NCI-H226 (cell line): ENCODE results near the gene ARMC9.
"Not testable (repeated sequence)": the region's sequence is repeated elsewhere in the genome, so short reads cannot be mapped to it uniquely, and the experiment has no call there.

ENCODE experiments used
- DNase-seq: peaks from one replicate; pipeline ENCODE4 v3.0.0-alpha.2; 2015

The ARMC9 gene

GRCh38 chr2:231344851-231345250, 146.4 kb downstream of the ARMC9 start:
- DNase-seq = no peak

- DNase-seq = no peak
Observed at GRCh38 chr2:231347081-231347480, 148.7 kb downstream of the ARMC9 start.

- no peak for DNase-seq
Observed at GRCh38 chr2:231347638-231348037, 149.2 kb downstream of the ARMC9 start.

GRCh38 chr2:231348173-231348572, 149.7 kb downstream of the ARMC9 start:
- peak; percentile 12 for DNase-seq

GRCh38 chr2:231348704-231349373, 150.4 kb downstream of the ARMC9 start:
- DNase-seq = no peak

- not testable (repeated sequence) for DNase-seq
Observed at GRCh38 chr2:231349374-231349735, 150.9 kb downstream of the ARMC9 start.

GRCh38 chr2:231351648-231352047, 153.2 kb downstream of the ARMC9 start:
- DNase-seq = no peak

GRCh38 chr2:231353469-231353868, 155.0 kb downstream of the ARMC9 start:
- no peak for DNase-seq

- no peak for DNase-seq
Observed at GRCh38 chr2:231355508-231356465, 157.4 kb downstream of the ARMC9 start.

GRCh38 chr2:231356466-231356844, 158.0 kb downstream of the ARMC9 start:
- no peak for DNase-seq

- no peak for DNase-seq
Observed at GRCh38 chr2:231357048-231357447, 158.6 kb downstream of the ARMC9 start.

- no peak for DNase-seq
Observed at GRCh38 chr2:231357931-231358330, 159.5 kb downstream of the ARMC9 start.

GRCh38 chr2:231359441-231359840, 161.0 kb downstream of the ARMC9 start:
- DNase-seq = no peak

- no peak for DNase-seq
Observed at GRCh38 chr2:231359948-231360347, 161.5 kb downstream of the ARMC9 start.

- DNase-seq = no peak
Observed at GRCh38 chr2:231360401-231360800, 162.0 kb downstream of the ARMC9 start.

GRCh38 chr2:231360881-231361371, 162.5 kb downstream of the ARMC9 start:
- DNase-seq = no peak

- DNase-seq = no peak
Observed at GRCh38 chr2:231361701-231362554, 163.5 kb downstream of the ARMC9 start.

GRCh38 chr2:231362555-231363184, 164.2 kb downstream of the ARMC9 start:
- no peak for DNase-seq

GRCh38 chr2:231364061-231364460, 165.6 kb downstream of the ARMC9 start:
- no peak for DNase-seq

GRCh38 chr2:231364961-231365810, 166.8 kb downstream of the ARMC9 start:
- peak; percentile 37 for DNase-seq

GRCh38 chr2:231367178-231367577, 168.7 kb downstream of the ARMC9 start:
- DNase-seq = no peak
